H1 (cell line): ENCODE measurements around the gene LCE7A. TPM values are rescaled to one million over a fixed set of nuclear protein-coding genes. Genes with fewer than 3 reads are reported as not detected.

Source experiments
- CTCF ChIA-PET: fragments of 300-600 bp; sonication (Branson Sonifier 250); formaldehyde crosslinking; loops from one replicate; lab custom pipeline; 2021; ENCODE audit not compliant: partially characterized antibody; lab: Charles Lee
- POLR2A ChIA-PET: fragments of 300-600 bp; sonication (Branson Sonifier 250); formaldehyde crosslinking; loops from one replicate; lab custom pipeline; 2021; ENCODE audit warnings: inconsistent platforms; ENCODE audit not compliant: partially characterized antibody; lab: Charles Lee
- DNase-seq, 2 experiments: peaks; one replicate each; pipeline versions ENCODE4 v3.0.0 to v3.0.0-alpha.2; 2010 to 2022; ENCODE audit warnings: low spot score in 2 of 2, low read depth in 1 of 2, mixed read lengths in 1 of 2
- FAIRE-seq: peaks from 2 replicates; lab custom pipeline; 2011; peaks lifted over from hg19 to GRCh38; lab: Jason Lieb, UNC
- H2AFZ ChIP-seq: 2 replicates; pipeline ENCODE4 v1.8.1; 2012; ENCODE audit warnings: low read length, inconsistent platforms
- H2AK5ac ChIP-seq: 2 replicates; pipeline ENCODE4 v1.6.1; 2013; ENCODE audit warnings: low read depth, low read length
- H2BK120ac ChIP-seq: replicated peaks from 2 replicates; pipeline ENCODE3; 2013; ENCODE audit warnings: low read depth, low read length, inconsistent platforms
- H2BK12ac ChIP-seq: 2 replicates; pipeline ENCODE4 v1.6.1; 2013; ENCODE audit warnings: low read depth, low read length
- H2BK15ac ChIP-seq: 2 replicates; pipeline ENCODE4 v1.6.1; 2013; ENCODE audit warnings: low read length
- H2BK20ac ChIP-seq: 2 replicates; pipeline ENCODE4 v1.6.1; 2013; ENCODE audit warnings: low read length
- H2BK5ac ChIP-seq: 2 replicates; pipeline ENCODE4 v1.6.1; 2013; ENCODE audit warnings: low read depth, low read length
- H3K14ac ChIP-seq: 2 replicates; pipeline ENCODE4 v1.6.1; 2013; ENCODE audit warnings: inconsistent platforms; ENCODE audit not compliant: insufficient read length
- H3K18ac ChIP-seq: 2 replicates; pipeline ENCODE4 v1.6.1; 2013; ENCODE audit warnings: low read length; ENCODE audit errors: extremely low read depth
- H3K23ac ChIP-seq: 2 replicates; pipeline ENCODE4 v1.6.1; 2013; ENCODE audit warnings: inconsistent platforms; ENCODE audit not compliant: insufficient read length
- H3K23me2 ChIP-seq: 2 replicates; pipeline ENCODE4 v1.6.1; 2013; ENCODE audit warnings: low read depth, low read length
- H3K27ac ChIP-seq: 2 replicates; pipeline ENCODE4 v1.6.1; 2011; ENCODE audit warnings: low read depth, low read length, inconsistent platforms
- H3K27me3 ChIP-seq, 4 experiments: replicated peaks in 1 of 4; 1 replicate in 1 of 4; 2 replicates in 3 of 4; pipeline versions ENCODE4 v1.6.1 to v1.8.1; 2011 to 2013; ENCODE audit warnings: low read length in 3 of 4, mild to moderate bottlenecking in 3 of 4, inconsistent platforms in 2 of 4, mixed read lengths in 2 of 4, moderate library complexity in 1 of 4; ENCODE audit not compliant: control insufficient read depth in 3 of 4, insufficient read depth in 3 of 4; ENCODE audit errors: extremely low read depth in 1 of 4
- H3K36me3 ChIP-seq, 4 experiments: 2 replicates each; pipeline versions ENCODE4 v1.6.1 to v1.8.1; 2011 to 2013; ENCODE audit warnings: mild to moderate bottlenecking in 4 of 4, low read length in 3 of 4, moderate library complexity in 2 of 4, control low read depth in 1 of 4, inconsistent platforms in 1 of 4; ENCODE audit not compliant: insufficient read depth in 4 of 4, control insufficient read depth in 2 of 4
- H3K4ac ChIP-seq: replicated peaks from 2 replicates; pipeline ENCODE3; 2013; ENCODE audit warnings: low read length, low read depth, mixed read lengths, inconsistent platforms; ENCODE audit not compliant: insufficient read length
- H3K4me1 ChIP-seq, 4 experiments: replicated peaks in 1 of 4; 1 replicate in 1 of 4; 2 replicates in 3 of 4; pipeline versions ENCODE4 v1.6.1 to v1.8.1; 2011 to 2013; ENCODE audit warnings: low read length in 3 of 4, inconsistent platforms in 2 of 4, mixed read lengths in 1 of 4; ENCODE audit not compliant: insufficient read depth in 4 of 4, control insufficient read depth in 3 of 4
- H3K4me2 ChIP-seq, 2 experiments: 2 replicates each; pipeline versions ENCODE4 v1.6.1 to v1.8.1; 2011 to 2013; ENCODE audit warnings: low read depth in 2 of 2, low read length in 2 of 2, control low read depth in 1 of 2, inconsistent platforms in 1 of 2, mild to moderate bottlenecking in 1 of 2; ENCODE audit not compliant: insufficient read depth in 1 of 2
- H3K4me3 ChIP-seq, 4 experiments: fragments of 200-600, 300-600 bp in 1 of 4; sonication (generic), shearing (Covaris generic), sonication (Bioruptor Twin) in 1 of 4; 2 replicates each; pipeline versions ENCODE4 v1.5.1 to v1.8.1; 2011 to 2016; ENCODE audit warnings: low read length in 4 of 4, low read depth in 3 of 4, control low read depth in 2 of 4, inconsistent platforms in 2 of 4, mild to moderate bottlenecking in 2 of 4, mixed read lengths in 1 of 4, moderate library complexity in 1 of 4; ENCODE audit not compliant: insufficient read depth in 2 of 4; ENCODE audit errors: extremely low read depth in 1 of 4
- H3K56ac ChIP-seq: replicated peaks from 2 replicates; pipeline ENCODE3; 2013; ENCODE audit warnings: low read depth, mild to moderate bottlenecking, mixed read lengths, low read length, inconsistent platforms; ENCODE audit not compliant: insufficient read length
- H3K79me1 ChIP-seq: 2 replicates; pipeline ENCODE4 v1.6.1; 2013; ENCODE audit warnings: low read depth, low read length, control low read depth
- H3K79me2 ChIP-seq, 2 experiments: 2 replicates each; pipeline versions ENCODE4 v1.6.1 to v1.8.1; 2012 to 2013; ENCODE audit warnings: low read length in 2 of 2, mild to moderate bottlenecking in 2 of 2, inconsistent platforms in 1 of 2; ENCODE audit not compliant: insufficient read depth in 2 of 2, control insufficient read depth in 1 of 2
- H3K9ac ChIP-seq, 4 experiments: replicated peaks in 1 of 4; 1 replicate in 1 of 4; 2 replicates in 3 of 4; pipeline versions ENCODE4 v1.6.1 to v1.8.1; 2011 to 2013; ENCODE audit warnings: low read depth in 3 of 4, low read length in 3 of 4, control low read depth in 2 of 4, mild to moderate bottlenecking in 2 of 4, moderate library complexity in 2 of 4, inconsistent platforms in 1 of 4; ENCODE audit errors: extremely low read depth in 1 of 4
- H3K9me3 ChIP-seq, 2 experiments: 2 replicates each; pipeline versions ENCODE4 v1.6.1 to v1.8.1; 2012 to 2013; ENCODE audit warnings: mild to moderate bottlenecking in 2 of 2, moderate library complexity in 2 of 2, control low read depth in 1 of 2, inconsistent platforms in 1 of 2, low read depth in 1 of 2, low read length in 1 of 2, mixed read lengths in 1 of 2; ENCODE audit not compliant: insufficient read depth in 2 of 2
- H4K20me1 ChIP-seq, 2 experiments: replicated peaks in 1 of 2; 2 replicates each; pipeline versions ENCODE3 to v1.8.1; 2011 to 2013; ENCODE audit warnings: inconsistent platforms in 2 of 2, low read length in 2 of 2, mild to moderate bottlenecking in 1 of 2; ENCODE audit not compliant: insufficient read depth in 2 of 2, control insufficient read depth in 1 of 2
- H4K5ac ChIP-seq: 2 replicates; pipeline ENCODE4 v1.6.1; 2013; ENCODE audit warnings: low read length, low read depth, mixed read lengths, inconsistent platforms; ENCODE audit not compliant: insufficient read length
- H4K8ac ChIP-seq: 2 replicates; pipeline ENCODE4 v1.8.0; 2013; ENCODE audit warnings: mild to moderate bottlenecking, moderate library complexity, low read length, inconsistent platforms; ENCODE audit not compliant: insufficient read depth; ENCODE audit errors: extremely low read depth
- H4K91ac ChIP-seq: replicated peaks from 2 replicates; pipeline ENCODE3; 2013; ENCODE audit warnings: low read length, mixed read lengths, inconsistent platforms; ENCODE audit not compliant: insufficient read length
- WGBS, 2 experiments: shearing (Covaris generic) in 1 of 2; methylation state at CpG; one replicate each; pipeline versions ENCODE4 v1.1.6 to v1.1.7; 2013 to 2015; ENCODE audit warnings: low lambda C conversion rate in 2 of 2, mixed read lengths in 2 of 2, inconsistent platforms in 1 of 2, low coverage in 1 of 2, missing lambda C conversion rate in 1 of 2; ENCODE audit not compliant: insufficient replicate concordance in 2 of 2, insufficient coverage in 1 of 2, insufficient read length in 1 of 2; ENCODE audit errors: extremely low coverage in 1 of 2, missing lambda C conversion rate in 1 of 2; 5-methylcytosine and 5-hydroxymethylcytosine counted together
- polyA plus RNA-seq, 7 experiments: library from polyadenylated mRNA; depleted of rRNA in 3 of 7; stranded (reverse) in 5 of 7; unstranded in 2 of 7; fragments of >200 nt in 5 of 7; fragments of 200-250 nt in 2 of 7; gene quantifications; 1 replicate in 5 of 7; 2 replicates in 1 of 7; 4 replicates in 1 of 7; pipeline versions ENCODE4 v1.2.1 to v1.2.3, GENCODE V29; 2011 to 2013; ENCODE audit warnings: missing spikeins in 2 of 7, mixed read lengths in 2 of 7
- total RNA-seq: library from RNA; stranded (reverse); fragmentation: NEBNext Ultra II Directional; extraction: Animal tissue kit (Norgen Biotek cat#: 25700); gene quantifications from 2 replicates; pipeline ENCODE4 v1.2.1, GENCODE V29; 2021

Gene LCE7A
- total and polyA plus RNA-seq, 2 of the 8 experiments (the other 6 are each of a cell fraction or from before 2014, with no cell fraction given) = not detected

GRCh38 chr1:152907686-152908601, 48.1 kb downstream of the LCE7A start, which contains the start of gene IVL:
IVL (plus strand) TSS chr1:152908546; CDS start chr1:152909798, 1,252 bp downstream.
- Histone ChIP-seq H3K9ac (no peak within 1 kb of the TSS), H2BK120ac (no peak within 1 kb of the TSS)

More at GRCh38 chr1:152907686-152908601, 48.1 kb downstream of the LCE7A start, which contains the start of gene IVL:
- ChIA-PET POLR2A (no interaction called here), CTCF (interaction anchor here (0.7 to 1.0 kb wide), 2 partner anchors 30 to 166 kb away, joined by 3 read pairs; partner anchors contain the start of gene SMCP)
- Histone ChIP-seq H4K5ac (no peak within 1 kb of the TSS), H4K91ac (no peak within 1 kb of the TSS), H3K14ac (no peak within 1 kb of the TSS), H3K23ac (no peak within 1 kb of the TSS), H2BK12ac (no peak within 1 kb of the TSS), H3K79me2 (no peaks in the 10 kb centered on the region), H3K56ac (no peak within 1 kb of the TSS), H3K4me1 (no peaks in the 10 kb centered on the region), H3K18ac (no peak within 1 kb of the TSS), H2AFZ (no peak within 1 kb of the TSS), H3K9me3 (peaks cover 4 to 22% of the 10 kb centered on the region in 2 experiments; a peak in 3 of 4 replicates), H2BK20ac (no peak within 1 kb of the TSS), H2BK15ac (no peak within 1 kb of the TSS), H3K4ac (no peak within 1 kb of the TSS), H3K36me3 (no peaks in the 10 kb centered on the region), H3K27me3 (no peaks in the 10 kb centered on the region), H4K8ac (no peak within 1 kb of the TSS), H2AK5ac (no peak within 1 kb of the TSS), H4K20me1 (no peaks in the 10 kb centered on the region), H3K79me1 (no peaks in the 10 kb centered on the region), H3K23me2 (no peaks in the 10 kb centered on the region), H2BK5ac (no peak within 1 kb of the TSS), H3K4me3 (no peak within 1 kb of the TSS), H3K4me2 (no peak within 1 kb of the TSS), H3K27ac (no peak within 1 kb of the TSS)
- FAIRE-seq (no peak), DNase-seq (no peak)
- WGBS, 2 experiments = 83% methylated on average over 4 of the region's 4 CpGs; no CpG with 5 or more reads in 1 of the 2 experiments
